GM10266 (cell line): Measurements from ENCODE around the gene SOX30.

Source experiments
- DNase-seq: peaks from one replicate; pipeline ENCODE4 v3.0.0; 2012; ENCODE audit errors: extremely low spot score
- CTCF ChIP-seq: IDR thresholded peaks from 2 replicates; pipeline ENCODE4 v1.5.1; 2012; ENCODE audit warnings: mild to moderate bottlenecking, low read depth; ENCODE audit not compliant: control insufficient read depth, insufficient read depth; ENCODE audit errors: missing control alignments

SOX30 gene

GRCh38 chr5:157596487-157596886 lies 55.8 kb downstream of the SOX30 start:
- peak; percentile 41 for DNase-seq
- TF ChIP-seq CTCF, result no peak

GRCh38 chr5:157594675-157595459 lies 57.4 kb downstream of the SOX30 start:
- no peak for DNase-seq

GRCh38 chr5:157594257-157594656 lies 58.0 kb downstream of the SOX30 start:
- DNase-seq, result no peak
- no peak for TF ChIP-seq CTCF

More at GRCh38 chr5:157594675-157595459, 57.4 kb downstream of the SOX30 start:
- no peak for TF ChIP-seq CTCF

GRCh38 chr5:157593052-157593757 lies 59.0 kb downstream of the SOX30 start:
- no peak for DNase-seq
- TF ChIP-seq CTCF, result no peak

- no peak for TF ChIP-seq CTCF
- no peak for DNase-seq
These were observed 59.6 kb downstream of the SOX30 start for GRCh38 chr5:157592594-157592993.

- TF ChIP-seq CTCF, result no peak
- DNase-seq, result no peak
These were observed 61.8 kb downstream of the SOX30 start for GRCh38 chr5:157590478-157590877.

GRCh38 chr5:157584628-157585027 lies 67.6 kb downstream of the SOX30 start:
- no peak for DNase-seq

More at GRCh38 chr5:157584628-157585027, 67.6 kb downstream of the SOX30 start:
- TF ChIP-seq CTCF, result no peak
